ENCODE data around the gene FBXO30.

DNA sequence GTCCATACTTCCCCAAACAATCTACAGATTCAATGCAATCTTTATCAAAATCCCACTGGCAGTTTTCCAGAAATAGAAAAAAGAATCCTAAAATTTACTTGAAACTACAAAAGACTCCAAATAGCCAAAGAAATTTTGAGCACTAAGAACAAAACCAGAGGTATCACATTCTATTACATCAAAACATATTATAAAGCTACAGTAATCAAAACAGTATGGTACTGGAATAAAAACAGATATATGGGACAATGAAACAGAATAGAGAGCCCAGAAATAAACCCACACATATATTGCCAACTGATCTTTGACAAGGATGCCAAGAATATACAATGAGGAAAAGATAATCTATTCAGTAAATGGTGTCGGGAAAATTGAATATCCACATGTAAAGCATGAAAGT is 46.0 kb upstream of the FBXO30 start:
- TF ChIP-seq, protein P1, sequence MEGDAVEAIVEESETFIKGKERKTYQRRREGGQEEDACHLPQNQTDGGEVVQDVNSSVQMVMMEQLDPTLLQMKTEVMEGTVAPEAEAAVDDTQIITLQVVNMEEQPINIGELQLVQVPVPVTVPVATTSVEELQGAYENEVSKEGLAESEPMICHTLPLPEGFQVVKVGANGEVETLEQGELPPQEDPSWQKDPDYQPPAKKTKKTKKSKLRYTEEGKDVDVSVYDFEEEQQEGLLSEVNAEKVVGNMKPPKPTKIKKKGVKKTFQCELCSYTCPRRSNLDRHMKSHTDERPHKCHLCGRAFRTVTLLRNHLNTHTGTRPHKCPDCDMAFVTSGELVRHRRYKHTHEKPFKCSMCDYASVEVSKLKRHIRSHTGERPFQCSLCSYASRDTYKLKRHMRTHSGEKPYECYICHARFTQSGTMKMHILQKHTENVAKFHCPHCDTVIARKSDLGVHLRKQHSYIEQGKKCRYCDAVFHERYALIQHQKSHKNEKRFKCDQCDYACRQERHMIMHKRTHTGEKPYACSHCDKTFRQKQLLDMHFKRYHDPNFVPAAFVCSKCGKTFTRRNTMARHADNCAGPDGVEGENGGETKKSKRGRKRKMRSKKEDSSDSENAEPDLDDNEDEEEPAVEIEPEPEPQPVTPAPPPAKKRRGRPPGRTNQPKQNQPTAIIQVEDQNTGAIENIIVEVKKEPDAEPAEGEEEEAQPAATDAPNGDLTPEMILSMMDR (IDR thresholded peaks at IDR 0.05; ENCODE audit: low read depth, low read length): no peak
- TF ChIP-seq POLR2A (IDR thresholded peaks at IDR 0.05; ENCODE audit: extremely low read depth, insufficient read length) (no peak), MYC (IDR thresholded peaks at IDR 0.05; ENCODE audit: low read depth, low read length) (no peak)

All from NB4 (cell line).